Measurements from ENCODE around the gene TECPR2.

TECPR2 gene

GRCh38 chr14:102469261-102469660 lies 106.5 kb downstream of the TECPR2 start:
- DNase-seq (ENCODE audit: low read depth in 2 of 2): no peak

GRCh38 chr14:102471921-102472790 lies 109.4 kb downstream of the TECPR2 start:
- DNase-seq (ENCODE audit: low read depth in 2 of 2): no peak

- DNase-seq (ENCODE audit: low read depth in 2 of 2): no peak
Observed at GRCh38 chr14:102472791-102473150, 110.0 kb downstream of the TECPR2 start.

- DNase-seq (ENCODE audit: low read depth in 2 of 2): no peak
Observed at GRCh38 chr14:102473559-102473958, 110.8 kb downstream of the TECPR2 start.

- no peak for DNase-seq (ENCODE audit: low read depth in 2 of 2)
Observed at GRCh38 chr14:102474934-102475333, 112.2 kb downstream of the TECPR2 start.

- no peak for DNase-seq (ENCODE audit: low read depth in 2 of 2)
Observed at GRCh38 chr14:102479107-102479506, 116.4 kb downstream of the TECPR2 start.

- no peak for DNase-seq (ENCODE audit: low read depth in 2 of 2)
Observed at GRCh38 chr14:102479777-102480176, 117.0 kb downstream of the TECPR2 start.

GRCh38 chr14:102481371-102481770 lies 118.6 kb downstream of the TECPR2 start:
- no peak for DNase-seq (ENCODE audit: low read depth in 2 of 2)

GRCh38 chr14:102481791-102482238 lies 119.1 kb downstream of the TECPR2 start:
- DNase-seq (ENCODE audit: low read depth in 2 of 2): no peak

GRCh38 chr14:102484316-102484715 lies 121.6 kb downstream of the TECPR2 start:
- no peak for DNase-seq (ENCODE audit: low read depth in 2 of 2)

- no peak for DNase-seq (ENCODE audit: low read depth in 2 of 2)
Observed at GRCh38 chr14:102485693-102486512, 123.2 kb downstream of the TECPR2 start.

GRCh38 chr14:102486513-102487203 lies 123.9 kb downstream of the TECPR2 start:
- DNase-seq (ENCODE audit: low read depth in 2 of 2): no peak

- DNase-seq (ENCODE audit: low read depth in 2 of 2): no peak
Observed at GRCh38 chr14:102487204-102487577, 124.5 kb downstream of the TECPR2 start.

- DNase-seq (ENCODE audit: low read depth in 2 of 2): no peak
Observed at GRCh38 chr14:102490456-102490855, 127.7 kb downstream of the TECPR2 start.

GRCh38 chr14:102491366-102491765 lies 128.6 kb downstream of the TECPR2 start:
- DNase-seq (ENCODE audit: low read depth in 2 of 2): no peak

- DNase-seq (ENCODE audit: low read depth in 2 of 2): no peak
Observed at GRCh38 chr14:102491786-102492530, 129.2 kb downstream of the TECPR2 start.

GRCh38 chr14:102492531-102492910 lies 129.8 kb downstream of the TECPR2 start:
- DNase-seq (ENCODE audit: low read depth in 2 of 2): no peak

- DNase-seq (ENCODE audit: low read depth in 2 of 2): no peak
Observed at GRCh38 chr14:102493096-102493495, 130.4 kb downstream of the TECPR2 start.

- DNase-seq (ENCODE audit: low read depth in 2 of 2): no peak
Observed at GRCh38 chr14:102493585-102493984, 130.8 kb downstream of the TECPR2 start.

- DNase-seq (ENCODE audit: low read depth in 2 of 2): no peak
Observed at GRCh38 chr14:102495491-102496330, 133.0 kb downstream of the TECPR2 start.

- DNase-seq (ENCODE audit: low read depth in 2 of 2): no peak
Observed at GRCh38 chr14:102496331-102496691, 133.6 kb downstream of the TECPR2 start.
